H9 (cell line): ENCODE data around the gene RORB. TPM values are rescaled to one million over a fixed set of nuclear protein-coding genes. Genes with fewer than 3 reads are reported as not detected.

Experiments used
- DNase-seq: peaks from one replicate; pipeline ENCODE4 v3.0.0-alpha.2; 2017
- H2AFZ ChIP-seq: one replicate; pipeline ENCODE4 v1.6.1; 2013; ENCODE audit warnings: mild to moderate bottlenecking, low read length, control low read depth, moderate library complexity
- H2AK5ac ChIP-seq: 2 replicates; pipeline ENCODE4 v1.6.1; 2013; ENCODE audit warnings: low read length, control low read depth, mixed read lengths; ENCODE audit not compliant: insufficient read length
- H2BK120ac ChIP-seq: one replicate; pipeline ENCODE4 v1.6.1; 2013; ENCODE audit warnings: low read depth, mild to moderate bottlenecking, low read length, control low read depth, inconsistent platforms; ENCODE audit not compliant: poor library complexity, severe bottlenecking
- H2BK12ac ChIP-seq: 2 replicates; pipeline ENCODE4 v1.6.1; 2013; ENCODE audit warnings: low read length, control low read depth, mixed read lengths, low read depth; ENCODE audit not compliant: insufficient read length
- H2BK15ac ChIP-seq: 2 replicates; pipeline ENCODE4 v1.6.1; 2013; ENCODE audit warnings: low read depth, low read length, control low read depth
- H2BK20ac ChIP-seq: one replicate; pipeline ENCODE4 v1.6.1; 2013; ENCODE audit warnings: low read depth, mild to moderate bottlenecking, low read length, control low read depth, inconsistent platforms; ENCODE audit not compliant: poor library complexity, severe bottlenecking
- H2BK5ac ChIP-seq: 2 replicates; pipeline ENCODE4 v1.6.1; 2013; ENCODE audit warnings: low read length, control low read depth, mixed read lengths; ENCODE audit not compliant: insufficient read length
- H3K14ac ChIP-seq: 2 replicates; pipeline ENCODE4 v1.6.1; 2013; ENCODE audit warnings: low read length, control low read depth; ENCODE audit not compliant: insufficient read depth
- H3K18ac ChIP-seq: 2 replicates; pipeline ENCODE4 v1.6.1; 2013; ENCODE audit warnings: low read depth, mild to moderate bottlenecking, mixed read lengths, low read length, control low read depth; ENCODE audit not compliant: insufficient read length
- H3K23ac ChIP-seq: 2 replicates; pipeline ENCODE4 v1.6.1; 2013; ENCODE audit warnings: low read length, control low read depth, mixed read lengths, low read depth; ENCODE audit not compliant: insufficient read length
- H3K23me2 ChIP-seq: 2 replicates; pipeline ENCODE4 v1.6.1; 2013; ENCODE audit warnings: low read depth, mild to moderate bottlenecking, mixed read lengths, low read length, control low read depth; ENCODE audit not compliant: insufficient read length, poor library complexity, severe bottlenecking
- H3K27ac ChIP-seq: 2 replicates; pipeline ENCODE4 v1.5.1; 2013; ENCODE audit warnings: low read length, control low read depth, mixed read lengths, low read depth; ENCODE audit not compliant: insufficient read length
- H3K27me3 ChIP-seq: 2 replicates; pipeline ENCODE4 v1.6.1; 2013; ENCODE audit warnings: low read length, control low read depth, inconsistent platforms; ENCODE audit not compliant: insufficient read depth
- H3K4ac ChIP-seq: 2 replicates; pipeline ENCODE4 v1.6.1; 2013; ENCODE audit warnings: low read depth, mild to moderate bottlenecking, control low read depth, inconsistent platforms, low read length, moderate library complexity
- H3K4me1 ChIP-seq: 2 replicates; pipeline ENCODE4 v1.6.1; 2013; ENCODE audit warnings: low read length, control low read depth, inconsistent platforms; ENCODE audit not compliant: insufficient read depth
- H3K4me2 ChIP-seq: 2 replicates; pipeline ENCODE4 v1.6.1; 2013; ENCODE audit warnings: low read length, control low read depth, mixed read lengths; ENCODE audit not compliant: insufficient read length, insufficient read depth
- H3K56ac ChIP-seq: 2 replicates; pipeline ENCODE4 v1.6.1; 2013; ENCODE audit warnings: low read depth, mild to moderate bottlenecking, mixed read lengths, low read length, control low read depth; ENCODE audit not compliant: insufficient read length
- H3K79me1 ChIP-seq: 2 replicates; pipeline ENCODE4 v1.6.1; 2013; ENCODE audit warnings: low read depth, mild to moderate bottlenecking, moderate library complexity, low read length, control low read depth, inconsistent platforms; ENCODE audit not compliant: insufficient read depth, poor library complexity, severe bottlenecking
- H3K79me2 ChIP-seq: 2 replicates; pipeline ENCODE4 v1.6.1; 2013; ENCODE audit warnings: low read length, control low read depth, inconsistent platforms; ENCODE audit not compliant: insufficient read depth
- H3K9ac ChIP-seq: 2 replicates; pipeline ENCODE4 v1.6.1; 2013; ENCODE audit warnings: low read length, control low read depth, mixed read lengths; ENCODE audit not compliant: insufficient read length; ENCODE audit errors: extremely low read depth
- H3K9me3 ChIP-seq: one replicate; pipeline ENCODE4 v1.6.1; 2013; ENCODE audit warnings: low read depth, low read length, inconsistent platforms; ENCODE audit not compliant: control insufficient read depth
- H3T11ph ChIP-seq: one replicate; pipeline ENCODE4 v1.6.1; 2013; ENCODE audit warnings: mild to moderate bottlenecking, low read length, control low read depth, inconsistent platforms
- H4K20me1 ChIP-seq: one replicate; pipeline ENCODE4 v1.6.1; 2013; ENCODE audit not compliant: control insufficient read depth, insufficient read length, insufficient read depth
- H4K5ac ChIP-seq: 2 replicates; pipeline ENCODE4 v1.6.1; 2013; ENCODE audit warnings: low read depth, mild to moderate bottlenecking, mixed read lengths, low read length, control low read depth; ENCODE audit not compliant: insufficient read length
- H4K8ac ChIP-seq: replicated peaks from 2 replicates; pipeline ENCODE4 v1.6.1; 2013; ENCODE audit warnings: low read length, control low read depth, mixed read lengths, low read depth; ENCODE audit not compliant: insufficient read length
- H4K91ac ChIP-seq: 2 replicates; pipeline ENCODE4 v1.6.1; 2013; ENCODE audit warnings: low read depth, mild to moderate bottlenecking, moderate library complexity, mixed read lengths, low read length, control low read depth; ENCODE audit not compliant: insufficient read length
- H3K27ac Mint-ChIP-seq, 3 experiments: 2 replicates in 2 of 3; 3 replicates in 1 of 3; pipeline ENCODE4 v1.8.0; 2020 to 2021; ENCODE audit warnings: mixed read lengths in 3 of 3, mild to moderate bottlenecking in 1 of 3, moderate library complexity in 1 of 3
- H3K27me3 Mint-ChIP-seq: 2 replicates; pipeline ENCODE4 v1.8.0; 2021; ENCODE audit warnings: low read depth, mild to moderate bottlenecking, moderate library complexity, mixed read lengths
- H3K36me3 Mint-ChIP-seq, 3 experiments: 2 replicates in 2 of 3; 3 replicates in 1 of 3; pipeline ENCODE4 v1.8.0; 2020 to 2021; ENCODE audit warnings: low read depth in 3 of 3, mixed read lengths in 3 of 3; ENCODE audit not compliant: insufficient read depth in 1 of 3
- H3K4me1 Mint-ChIP-seq, 2 experiments: 2 replicates each; pipeline ENCODE4 v1.8.0; 2020; ENCODE audit warnings: mixed read lengths in 2 of 2
- H3K4me3 Mint-ChIP-seq, 2 experiments: 2 replicates in 1 of 2; 3 replicates in 1 of 2; pipeline ENCODE4 v1.8.0; 2020 to 2021; ENCODE audit warnings: mild to moderate bottlenecking in 2 of 2, mixed read lengths in 2 of 2, moderate library complexity in 1 of 2
- H3K9me3 Mint-ChIP-seq, 2 experiments: 2 replicates in 1 of 2; 3 replicates in 1 of 2; pipeline ENCODE4 v1.8.0; 2020; ENCODE audit warnings: mild to moderate bottlenecking in 2 of 2, mixed read lengths in 2 of 2, moderate library complexity in 1 of 2
- CTCF ChIP-seq: fragments of 200-600 bp; sonication (generic); conservative IDR thresholded peaks from 3 replicates; pipeline ENCODE4 v1.8.0; 2021; ENCODE audit warnings: antibody characterized with exemption, mild to moderate bottlenecking
- WGBS: extraction: QIAGEN DNeasy Blood & Tissue Kit; methylation state at CpG from one replicate; pipeline ENCODE4 v1.1.7; 2013; ENCODE audit warnings: missing lambda C conversion rate, low lambda C conversion rate, mixed read lengths; ENCODE audit not compliant: insufficient read length; ENCODE audit errors: extremely low coverage; 5-methylcytosine and 5-hydroxymethylcytosine counted together
- total RNA-seq: library from RNA; stranded (reverse); gene quantifications from 2 replicates; pipeline ENCODE4 v1.2.1, GENCODE V29; 2021

The RORB gene
- total RNA-seq, 1 experiment from 2014 or later: 0.31 TPM

- Histone ChIP-seq H2BK5ac (no peak overlapping the region), H3K79me1 (no peaks in the 10 kb centered on the region), H3K27me3 (no peaks in the 10 kb centered on the region), H3K9me3 (no peaks in the 10 kb centered on the region), H2BK120ac (no peak overlapping the region), H3K4me1 (peaks cover 3% of the 10 kb centered on the region; the same call in 1 of the 2 replicates), H2AFZ (no peak overlapping the region), H4K8ac (no peak overlapping the region), H2BK15ac (no peak overlapping the region), H3K4me2 (no peak overlapping the region), H3T11ph (no peak overlapping the region), H3K23ac (no peak overlapping the region), H3K79me2 (no peaks in the 10 kb centered on the region), H3K23me2 (no peaks in the 10 kb centered on the region), H4K91ac (no peak overlapping the region), H3K56ac (no peak overlapping the region), H3K18ac (no peak overlapping the region), H2AK5ac (no peak overlapping the region), H4K20me1 (no peaks in the 10 kb centered on the region), H3K9ac (no peak overlapping the region), H3K4ac (no peak overlapping the region), H4K5ac (no peak overlapping the region), H2BK20ac (no peak overlapping the region), H3K14ac (no peak overlapping the region), H2BK12ac (no peak overlapping the region), H3K27ac (no peak overlapping the region)
- no peak for DNase-seq
- no peak for TF ChIP-seq CTCF
- 0 out of 7 replicates have a peak overlapping the region, but pooled peaks of 1 of the 3 experiments have one; percentile 48 for H3K27ac Mint-ChIP-seq
- H3K4me3 Mint-ChIP-seq: no peak overlapping the region
- no peaks in the 10 kb centered on the region for H3K36me3 Mint-ChIP-seq
- H3K27me3 Mint-ChIP-seq: no peaks in the 10 kb centered on the region
- no CpG with 5 or more reads among the region's 6 CpGs for WGBS
- no peaks in the 10 kb centered on the region for H3K9me3 Mint-ChIP-seq
- H3K4me1 Mint-ChIP-seq: peaks cover 27 to 29% of the 10 kb centered on the region in 2 experiments
Measured at GRCh38 chr9:74528207-74528606, 31.1 kb downstream of the RORB start.
